Measurements from ENCODE around the gene AMOTL2. TPM values are rescaled to one million over a fixed set of nuclear protein-coding genes. Genes with fewer than 3 reads are reported as not detected.
A peak's percentile ranks its signal among the peaks of the same experiment; 100 is the strongest.

AMOTL2 gene
- total and polyA plus RNA-seq, 2 experiments from 2014 or later = 63.9 to 81.6 TPM

- Histone ChIP-seq H3K4me1 (ENCODE audit: insufficient read depth) (peaks cover 35% of the 10 kb centered on the region), H3K27ac (peak overlapping the region; percentile 88), H3K9me2 (replicated peaks; ENCODE audit: insufficient read depth) (no peaks in the 10 kb centered on the region), H3K27me3 (no peaks in the 10 kb centered on the region), H3K4me2 (peak overlapping the region; percentile 93), H3K4me3 (peak overlapping the region; percentile 57), H2AFZ (peak overlapping the region; percentile 89), H3K79me2 (no peaks in the 10 kb centered on the region), H4K20me1 (ENCODE audit: insufficient read depth, poor library complexity, severe bottlenecking) (no peaks in the 10 kb centered on the region), H3K9me3 (ENCODE audit: low read depth) (no peaks in the 10 kb centered on the region), H3K36me3 (replicated peaks; ENCODE audit: insufficient read depth, low read depth) (no peaks in the 10 kb centered on the region)
- no peak for TF ChIP-seq CTCF (IDR thresholded peaks at IDR 0.05; ENCODE audit: poor library complexity)
- TF ChIP-seq EZH2 (IDR thresholded peaks at IDR 0.05; ENCODE audit: borderline replicate concordance) = no peak
- no peak for TF ChIP-seq EZH2phosphoT487 (IDR thresholded peaks at IDR 0.05; ENCODE audit: low read depth, severe bottlenecking, unreplicated experiment)
- DNase-seq (ENCODE audit: low spot score) = no peak
- WGBS (ENCODE audit: low lambda C conversion rate, missing lambda C conversion rate) = 75% methylated on average over 11 of the region's 11 CpGs
These were observed 60.2 kb downstream of the AMOTL2 start for GRCh38 chr3:134313847-134314587.

GRCh38 chr3:134312873-134313846 lies 61.1 kb downstream of the AMOTL2 start:
- H3K4me1 ChIP-seq (ENCODE audit: insufficient read depth) = peaks cover 41% of the 10 kb centered on the region
- H3K9me3 ChIP-seq (ENCODE audit: low read depth) = no peaks in the 10 kb centered on the region
- 31% methylated on average over 35 of the region's 74 CpGs for WGBS (ENCODE audit: low lambda C conversion rate, missing lambda C conversion rate)
- peak overlapping the region; percentile 88 for H3K27ac ChIP-seq
- H3K36me3 ChIP-seq (replicated peaks; ENCODE audit: insufficient read depth, low read depth) = no peaks in the 10 kb centered on the region
- peak; percentile 81 for DNase-seq (ENCODE audit: low spot score)
- H3K4me3 ChIP-seq = peak overlapping the region; percentile 57
- H4K20me1 ChIP-seq (ENCODE audit: insufficient read depth, poor library complexity, severe bottlenecking) = no peaks in the 10 kb centered on the region
- H2AFZ ChIP-seq = peak overlapping the region; percentile 89
- no peaks in the 10 kb centered on the region for H3K9me2 ChIP-seq (replicated peaks; ENCODE audit: insufficient read depth)
- no peaks in the 10 kb centered on the region for H3K27me3 ChIP-seq
- TF ChIP-seq CTCF (IDR thresholded peaks at IDR 0.05; ENCODE audit: poor library complexity) (peak; percentile 62), EZH2phosphoT487 (IDR thresholded peaks at IDR 0.05; ENCODE audit: low read depth, severe bottlenecking, unreplicated experiment) (no peak), EZH2 (IDR thresholded peaks at IDR 0.05; ENCODE audit: borderline replicate concordance) (no peak)
- H3K79me2 ChIP-seq = no peaks in the 10 kb centered on the region
- peak overlapping the region; percentile 93 for H3K4me2 ChIP-seq

- Histone ChIP-seq H3K4me3 (no peak overlapping the region), H3K27ac (peak overlapping the region; percentile 88), H3K4me2 (no peak overlapping the region), H4K20me1 (ENCODE audit: insufficient read depth, poor library complexity, severe bottlenecking) (no peaks in the 10 kb centered on the region), H3K9me2 (replicated peaks; ENCODE audit: insufficient read depth) (no peaks in the 10 kb centered on the region), H3K4me1 (ENCODE audit: insufficient read depth) (peaks cover 41% of the 10 kb centered on the region), H3K27me3 (no peaks in the 10 kb centered on the region), H3K36me3 (replicated peaks; ENCODE audit: insufficient read depth, low read depth) (no peaks in the 10 kb centered on the region), H3K9me3 (ENCODE audit: low read depth) (no peaks in the 10 kb centered on the region), H3K79me2 (no peaks in the 10 kb centered on the region), H2AFZ (peak overlapping the region; percentile 55)
- DNase-seq (ENCODE audit: low spot score) = no peak
- WGBS (ENCODE audit: low lambda C conversion rate, missing lambda C conversion rate) = 87% methylated on average over 27 of the region's 28 CpGs
- TF ChIP-seq CTCF (IDR thresholded peaks at IDR 0.05; ENCODE audit: poor library complexity) (no peak), EZH2 (IDR thresholded peaks at IDR 0.05; ENCODE audit: borderline replicate concordance) (no peak), EZH2phosphoT487 (IDR thresholded peaks at IDR 0.05; ENCODE audit: low read depth, severe bottlenecking, unreplicated experiment) (no peak)
These were observed 62.0 kb downstream of the AMOTL2 start for GRCh38 chr3:134312072-134312872.

Data from hepatocyte (in vitro differentiated cells).